Stimulated activated naive CD8-positive, alpha-beta T cell treated with anti-CD3 and anti-CD28 coated beads, Interleukin-15, Interleukin-2, amounts not matched to agents 100 ng/mL and 50 ng/mL, for 24 hours (primary cell): ENCODE results near the gene VWC2L.

Experiments
- H3K27ac Mint-ChIP-seq: one replicate; pipeline ENCODE4 v1.8.0; 2021; ENCODE audit warnings: mild to moderate bottlenecking, mixed read lengths
- H3K27me3 Mint-ChIP-seq: one replicate; pipeline ENCODE4 v1.8.0; 2021; ENCODE audit warnings: mixed read lengths
- H3K36me3 Mint-ChIP-seq: one replicate; pipeline ENCODE4 v1.8.0; 2021; ENCODE audit warnings: low read depth, mixed read lengths
- H3K4me1 Mint-ChIP-seq: one replicate; pipeline ENCODE4 v1.8.0; 2021; ENCODE audit warnings: low read depth, mixed read lengths
- H3K4me3 Mint-ChIP-seq: one replicate; pipeline ENCODE4 v1.8.0; 2021; ENCODE audit warnings: mild to moderate bottlenecking, mixed read lengths
- H3K9me3 Mint-ChIP-seq: one replicate; pipeline ENCODE4 v1.8.0; 2021; ENCODE audit warnings: mixed read lengths

VWC2L gene

GRCh38 chr2:214489702-214490101 lies 78.8 kb downstream of the VWC2L start:
- no peak overlapping the region for H3K27ac Mint-ChIP-seq
- H3K4me1 Mint-ChIP-seq: no peaks in the 10 kb centered on the region
- no peaks in the 10 kb centered on the region for H3K36me3 Mint-ChIP-seq
- H3K27me3 Mint-ChIP-seq: peaks cover 3% of the 10 kb centered on the region
- H3K9me3 Mint-ChIP-seq: peaks cover 3% of the 10 kb centered on the region
- no peak overlapping the region for H3K4me3 Mint-ChIP-seq

DNA sequence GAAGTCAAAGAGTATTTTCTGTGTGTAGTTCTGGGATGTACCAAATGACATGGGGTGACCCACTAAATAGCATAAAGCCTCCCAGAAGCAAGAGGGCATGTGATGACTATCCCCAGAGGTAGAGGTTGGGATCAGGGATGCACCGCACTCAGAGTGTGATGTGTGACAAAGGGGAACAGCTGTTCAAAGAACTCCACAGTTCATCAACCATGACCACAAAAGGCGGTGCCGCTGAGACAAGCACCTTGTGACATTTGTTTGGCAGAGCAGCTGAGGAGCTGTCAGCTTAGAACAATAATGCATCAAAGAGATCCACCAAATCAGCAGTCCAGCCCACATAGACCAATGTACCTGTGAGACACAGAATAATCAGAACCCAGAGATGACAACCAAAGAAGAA lies 81.3 kb downstream of the VWC2L start:
- no peak overlapping the region for H3K27ac Mint-ChIP-seq
- H3K36me3 Mint-ChIP-seq: no peaks in the 10 kb centered on the region
- no peak overlapping the region for H3K4me3 Mint-ChIP-seq
- peaks cover 3% of the 10 kb centered on the region for H3K9me3 Mint-ChIP-seq
- H3K27me3 Mint-ChIP-seq: peaks cover 3% of the 10 kb centered on the region
- H3K4me1 Mint-ChIP-seq: no peaks in the 10 kb centered on the region

GRCh38 chr2:214492608-214493007 lies 81.8 kb downstream of the VWC2L start:
- Mint-ChIP-seq H3K4me1 (no peaks in the 10 kb centered on the region), H3K27ac (no peak overlapping the region), H3K4me3 (no peak overlapping the region), H3K27me3 (peaks cover 3% of the 10 kb centered on the region), H3K9me3 (peaks cover 3% of the 10 kb centered on the region), H3K36me3 (no peaks in the 10 kb centered on the region)

DNA sequence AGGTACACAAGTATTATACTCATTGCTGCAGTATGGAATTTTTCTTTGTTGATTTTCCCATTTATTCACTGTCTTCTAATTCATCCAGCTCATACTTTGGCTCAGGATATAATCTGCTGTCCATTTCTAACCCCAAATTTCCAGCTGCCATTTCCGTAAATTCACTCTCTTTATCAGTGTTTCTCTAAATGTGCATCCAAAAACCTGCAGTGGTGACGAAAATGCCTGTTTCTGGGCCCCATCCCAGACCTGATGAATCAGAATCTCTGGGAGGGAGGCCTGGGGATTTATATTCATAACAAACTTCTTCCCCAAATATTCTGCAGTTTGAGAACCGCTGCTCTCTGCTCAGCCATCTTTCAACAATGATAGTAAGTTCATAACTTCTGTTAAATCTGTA lies 86.6 kb downstream of the VWC2L start:
- Mint-ChIP-seq H3K9me3 (no peaks in the 10 kb centered on the region), H3K4me3 (no peak overlapping the region), H3K4me1 (no peaks in the 10 kb centered on the region), H3K27me3 (no peaks in the 10 kb centered on the region), H3K36me3 (no peaks in the 10 kb centered on the region), H3K27ac (no peak overlapping the region)

DNA sequence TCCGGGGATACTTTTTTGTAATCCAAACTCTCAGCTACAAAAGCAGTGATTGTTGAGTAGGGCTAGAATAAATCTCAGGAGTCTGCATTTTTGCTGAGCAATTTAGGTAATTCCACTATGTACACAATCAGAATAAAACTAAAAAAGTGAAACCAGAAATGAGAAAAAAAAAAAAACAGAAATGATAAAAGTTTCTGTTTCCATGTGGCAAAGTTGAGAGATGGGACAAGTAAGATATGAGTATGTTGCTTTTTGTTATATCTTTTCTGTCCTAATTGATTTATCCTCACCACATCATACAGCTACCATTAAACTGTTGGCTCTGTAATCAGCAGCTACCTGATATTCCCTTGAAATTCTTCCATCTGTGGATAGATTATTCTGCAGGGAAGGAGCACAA lies 92.7 kb downstream of the VWC2L start:
- no peaks in the 10 kb centered on the region for H3K36me3 Mint-ChIP-seq
- H3K4me3 Mint-ChIP-seq: no peak overlapping the region
- no peak overlapping the region for H3K27ac Mint-ChIP-seq
- peaks cover 4% of the 10 kb centered on the region for H3K27me3 Mint-ChIP-seq
- H3K4me1 Mint-ChIP-seq: no peaks in the 10 kb centered on the region
- no peaks in the 10 kb centered on the region for H3K9me3 Mint-ChIP-seq

GRCh38 chr2:214504599-214505376 lies 93.9 kb downstream of the VWC2L start:
- H3K27me3 Mint-ChIP-seq: peaks cover 7% of the 10 kb centered on the region
- H3K4me3 Mint-ChIP-seq: no peak overlapping the region
- no peak overlapping the region for H3K27ac Mint-ChIP-seq
- H3K4me1 Mint-ChIP-seq: no peaks in the 10 kb centered on the region
- H3K36me3 Mint-ChIP-seq: no peaks in the 10 kb centered on the region
- H3K9me3 Mint-ChIP-seq: no peaks in the 10 kb centered on the region

DNA sequence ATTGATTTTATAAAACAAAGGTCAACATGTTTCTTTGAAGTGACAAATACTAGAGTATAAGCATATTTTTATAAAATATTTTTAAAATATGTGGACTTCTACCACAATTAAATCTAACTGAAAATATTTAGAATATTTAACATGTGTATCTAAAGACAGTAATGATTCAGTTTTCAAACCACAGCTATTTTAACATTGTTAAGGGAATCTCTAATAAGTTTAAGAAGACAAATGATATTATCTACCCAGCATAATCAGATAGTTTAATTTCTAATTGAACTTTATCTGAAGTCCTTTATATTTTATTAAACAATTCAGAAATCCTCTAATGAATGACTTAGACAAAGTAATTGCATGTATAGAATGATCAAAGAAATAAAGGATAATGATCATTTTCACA lies 96.2 kb downstream of the VWC2L start:
- no peaks in the 10 kb centered on the region for H3K4me1 Mint-ChIP-seq
- no peaks in the 10 kb centered on the region for H3K9me3 Mint-ChIP-seq
- H3K27me3 Mint-ChIP-seq: peaks cover 12% of the 10 kb centered on the region
- H3K27ac Mint-ChIP-seq: no peak overlapping the region
- H3K36me3 Mint-ChIP-seq: no peaks in the 10 kb centered on the region
- no peak overlapping the region for H3K4me3 Mint-ChIP-seq

GRCh38 chr2:214514704-214515103 lies 103.8 kb downstream of the VWC2L start:
- no peaks in the 10 kb centered on the region for H3K9me3 Mint-ChIP-seq
- H3K36me3 Mint-ChIP-seq: no peaks in the 10 kb centered on the region
- no peaks in the 10 kb centered on the region for H3K4me1 Mint-ChIP-seq

GRCh38 chr2:214515111-214515510 lies 104.3 kb downstream of the VWC2L start:
- Mint-ChIP-seq H3K36me3 (no peaks in the 10 kb centered on the region), H3K27me3 (peaks cover 5% of the 10 kb centered on the region), H3K9me3 (no peaks in the 10 kb centered on the region), H3K27ac (no peak overlapping the region), H3K4me1 (no peaks in the 10 kb centered on the region), H3K4me3 (no peak overlapping the region)

More at GRCh38 chr2:214514704-214515103, 103.8 kb downstream of the VWC2L start:
- no peak overlapping the region for H3K27ac Mint-ChIP-seq
- H3K27me3 Mint-ChIP-seq: peaks cover 5% of the 10 kb centered on the region
- no peak overlapping the region for H3K4me3 Mint-ChIP-seq

DNA sequence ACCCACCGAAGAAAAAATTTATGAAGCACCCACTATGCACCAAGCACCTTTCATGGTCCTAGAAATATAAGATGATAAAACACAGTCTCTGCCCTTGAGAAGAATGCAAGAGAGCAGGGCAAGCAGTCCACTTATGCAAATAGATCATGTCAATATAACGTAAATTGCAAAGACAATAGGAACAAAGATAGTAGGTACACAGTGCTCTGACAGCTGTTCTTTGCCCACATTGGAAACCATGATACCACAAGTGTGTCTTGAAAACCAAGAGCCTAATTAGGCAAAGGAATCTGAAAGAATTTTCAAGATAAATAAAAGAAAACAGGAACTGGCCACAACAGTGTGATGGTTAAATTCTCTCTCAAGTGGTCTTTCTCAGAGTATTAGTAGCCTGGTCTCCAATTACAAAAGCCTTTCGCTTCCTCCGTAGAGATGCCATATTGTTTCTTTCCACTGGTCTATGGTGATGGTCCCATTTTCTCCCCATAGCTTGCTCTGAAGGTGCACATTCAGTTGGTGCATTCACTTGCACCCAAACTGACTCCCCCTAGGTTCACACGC lies 108.5 kb downstream of the VWC2L start:
- H3K27me3 Mint-ChIP-seq: no peaks in the 10 kb centered on the region
- H3K36me3 Mint-ChIP-seq: no peaks in the 10 kb centered on the region
- H3K9me3 Mint-ChIP-seq: no peaks in the 10 kb centered on the region
- no peak overlapping the region for H3K27ac Mint-ChIP-seq
- no peak overlapping the region for H3K4me3 Mint-ChIP-seq
- no peaks in the 10 kb centered on the region for H3K4me1 Mint-ChIP-seq

DNA sequence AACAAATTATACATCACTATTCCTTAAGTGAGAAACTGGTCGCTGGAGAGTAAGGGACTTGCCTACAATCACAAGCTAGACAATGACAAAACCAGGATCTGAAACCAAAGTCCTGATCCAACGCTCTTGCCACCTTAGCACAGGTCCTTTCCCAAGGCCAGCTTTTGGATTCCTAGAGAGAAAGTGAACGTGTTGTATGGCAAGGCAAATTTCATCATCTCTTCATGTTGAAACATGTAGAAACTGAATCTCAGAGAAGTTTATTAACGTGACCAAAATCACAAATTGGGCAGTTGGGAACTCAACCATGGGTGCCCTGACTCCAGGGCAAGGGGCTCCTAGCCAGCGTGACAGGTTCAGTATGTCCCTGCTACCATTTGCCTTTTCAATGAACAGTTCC lies 118.2 kb downstream of the VWC2L start:
- Mint-ChIP-seq H3K27me3 (no peaks in the 10 kb centered on the region), H3K9me3 (no peaks in the 10 kb centered on the region)

GRCh38 chr2:214529514-214529913 lies 118.7 kb downstream of the VWC2L start:
- Mint-ChIP-seq H3K27ac (no peak overlapping the region), H3K4me3 (no peak overlapping the region), H3K36me3 (no peaks in the 10 kb centered on the region), H3K4me1 (no peaks in the 10 kb centered on the region), H3K9me3 (no peaks in the 10 kb centered on the region), H3K27me3 (no peaks in the 10 kb centered on the region)

More for the DNA sequence above, 118.2 kb downstream of the VWC2L start:
- H3K36me3 Mint-ChIP-seq: no peaks in the 10 kb centered on the region
- H3K4me1 Mint-ChIP-seq: no peaks in the 10 kb centered on the region
- H3K4me3 Mint-ChIP-seq: no peak overlapping the region
- H3K27ac Mint-ChIP-seq: no peak overlapping the region

DNA sequence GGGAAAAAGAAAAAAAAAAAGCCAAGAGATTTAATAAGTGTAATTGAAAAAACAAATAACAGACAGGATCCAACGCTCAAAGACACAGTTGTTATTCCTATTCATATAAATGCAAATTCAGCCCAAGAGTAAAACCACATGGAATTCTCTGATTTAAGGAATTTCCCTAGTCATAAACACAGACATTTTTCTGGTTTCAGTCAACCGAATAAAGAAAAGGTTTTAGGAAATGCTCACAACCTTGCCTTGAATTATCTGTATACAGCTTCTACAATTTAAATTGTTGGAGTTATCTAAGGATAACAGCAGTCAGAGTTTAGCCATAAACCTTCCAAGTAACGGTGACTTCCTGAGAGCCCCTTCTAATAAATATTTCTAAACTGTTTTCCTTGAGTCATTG lies 122.7 kb downstream of the VWC2L start:
- no peak overlapping the region for H3K27ac Mint-ChIP-seq
- no peaks in the 10 kb centered on the region for H3K9me3 Mint-ChIP-seq
- no peaks in the 10 kb centered on the region for H3K27me3 Mint-ChIP-seq
- no peaks in the 10 kb centered on the region for H3K4me1 Mint-ChIP-seq
- H3K4me3 Mint-ChIP-seq: no peak overlapping the region
- no peaks in the 10 kb centered on the region for H3K36me3 Mint-ChIP-seq

DNA sequence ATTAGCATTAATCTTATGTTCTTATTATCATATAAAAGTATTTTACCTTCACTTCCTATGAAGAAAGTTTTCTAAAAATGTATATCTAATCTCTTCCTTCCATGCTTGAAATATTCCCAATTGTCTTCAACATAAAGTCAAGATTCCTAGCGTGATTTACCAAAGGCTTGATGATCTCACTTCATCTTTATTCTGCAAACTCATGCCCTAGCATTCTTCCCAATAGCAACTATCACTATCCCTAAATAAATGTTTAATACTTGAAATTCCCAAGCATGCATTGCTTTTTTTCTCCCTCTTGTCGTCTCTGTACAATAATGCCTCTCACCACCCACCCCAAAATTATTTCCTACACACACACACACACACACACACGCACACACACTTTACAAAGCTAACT lies 125.8 kb downstream of the VWC2L start:
- H3K9me3 Mint-ChIP-seq: no peaks in the 10 kb centered on the region
- H3K27ac Mint-ChIP-seq: no peak overlapping the region
- H3K36me3 Mint-ChIP-seq: no peaks in the 10 kb centered on the region
- no peak overlapping the region for H3K4me3 Mint-ChIP-seq
- H3K27me3 Mint-ChIP-seq: no peaks in the 10 kb centered on the region
- no peaks in the 10 kb centered on the region for H3K4me1 Mint-ChIP-seq

DNA sequence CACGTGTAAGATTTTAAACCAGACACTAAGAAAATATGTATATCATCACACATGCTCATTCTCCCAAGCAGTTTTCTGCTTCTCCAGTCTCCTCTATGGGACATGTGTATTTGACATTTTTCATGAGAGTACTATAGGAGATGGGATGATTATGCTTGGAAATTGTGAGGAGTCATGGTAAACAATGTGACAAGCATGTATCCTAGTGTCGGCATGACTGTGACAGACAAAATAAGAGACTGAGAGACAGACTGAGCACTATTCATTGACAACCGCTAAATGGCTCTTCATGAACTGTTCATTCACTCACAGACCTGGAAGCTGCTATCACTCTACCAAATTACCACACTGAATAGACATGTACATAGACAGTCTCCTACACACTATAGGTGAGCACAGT lies 127.1 kb downstream of the VWC2L start:
- H3K9me3 Mint-ChIP-seq: no peaks in the 10 kb centered on the region
- H3K27me3 Mint-ChIP-seq: no peaks in the 10 kb centered on the region

DNA sequence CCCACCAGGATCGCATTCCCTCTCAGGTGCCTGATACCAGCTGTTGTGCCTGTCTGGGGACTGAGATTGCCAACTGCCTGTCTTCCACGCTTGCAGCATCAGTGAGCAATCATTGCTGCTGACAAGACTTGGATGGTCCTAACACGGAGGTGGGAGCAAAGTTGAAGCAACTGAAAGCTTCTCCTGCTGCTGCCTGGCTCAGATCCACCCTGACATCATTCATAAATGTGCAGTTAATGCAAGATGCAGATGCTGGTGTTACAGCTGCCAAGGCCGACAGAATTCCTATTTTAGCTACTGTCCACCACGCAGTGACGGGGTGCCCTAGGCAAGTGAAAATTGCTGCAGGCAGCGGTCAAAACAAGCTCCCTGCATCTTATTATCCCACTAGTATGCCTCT lies 131.4 kb downstream of the VWC2L start:
- Mint-ChIP-seq H3K27me3 (no peaks in the 10 kb centered on the region), H3K4me3 (no peak overlapping the region), H3K27ac (no peak overlapping the region), H3K4me1 (no peaks in the 10 kb centered on the region), H3K36me3 (no peaks in the 10 kb centered on the region), H3K9me3 (no peaks in the 10 kb centered on the region)

More for the DNA sequence above, 127.1 kb downstream of the VWC2L start:
- Mint-ChIP-seq H3K4me1 (no peaks in the 10 kb centered on the region), H3K27ac (no peak overlapping the region), H3K36me3 (no peaks in the 10 kb centered on the region), H3K4me3 (no peak overlapping the region)
